IMR-90 (cell line): Measurements from ENCODE around the gene NHSL2.

Experiments used
- BHLHE40 ChIP-seq: fragments of 150-350 bp; IDR thresholded peaks from 2 replicates; pipeline ENCODE4 v1.6.1; 2016; ENCODE audit warnings: mild to moderate bottlenecking, low read depth, low read length
- MAZ ChIP-seq: IDR thresholded peaks from 2 replicates; pipeline ENCODE4 v1.6.1; 2012; ENCODE audit warnings: low read depth, mild to moderate bottlenecking, low read length, improper control_type of control experiment, moderate library complexity, borderline replicate concordance

DNA sequence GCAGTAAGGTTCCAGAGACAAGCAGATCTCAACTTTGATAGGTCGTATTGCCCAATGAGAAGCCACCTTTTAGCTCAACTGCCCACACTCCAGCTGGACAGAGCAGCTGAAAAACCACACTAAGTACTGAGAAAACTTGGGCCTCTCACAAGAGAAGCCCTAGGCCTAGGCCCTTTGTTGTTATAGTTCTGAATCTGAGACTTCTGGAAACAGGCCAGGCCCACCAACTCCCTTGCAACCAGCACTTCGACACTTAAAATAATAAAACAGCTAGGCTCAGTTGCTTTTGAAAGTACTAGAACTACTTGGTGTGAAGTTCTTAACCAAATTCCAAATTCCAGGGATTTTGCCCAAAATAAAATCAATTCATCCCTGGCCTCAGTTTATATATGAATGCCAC lies 234.5 kb downstream of the NHSL2 start:
- TF ChIP-seq BHLHE40 (no peak), MAZ (no peak)
